ENCODE measurements around the gene SLC19A2.

- TF ChIP-seq CTCF (IDR thresholded peaks at IDR 0.05) (no peak), SMC3 (IDR thresholded peaks at IDR 0.05) (no peak), ATOH8 (CRISPR knock-in tag; IDR thresholded peaks at IDR 0.05; ENCODE audit: low read depth) (no peak), MAX (IDR thresholded peaks at IDR 0.05) (no peak), JUN (IDR thresholded peaks at IDR 0.05) (no peak), POLR2A (IDR thresholded peaks at IDR 0.05; ENCODE audit: low read length) (no peak), RAD21 (conservative IDR thresholded peaks at IDR 0.05 in 1 of 2, IDR thresholded peaks at IDR 0.05 in 1 of 2) (no peak), CEBPB (IDR thresholded peaks at IDR 0.05) (no peak), ZFP36 (IDR thresholded peaks at IDR 0.05; ENCODE audit: borderline replicate concordance, partially characterized antibody) (no peak), PBX3 (IDR thresholded peaks at IDR 0.05) (no peak), EHF (CRISPR knock-in tag; IDR thresholded peaks at IDR 0.05) (no peak), EP300 (IDR thresholded peaks at IDR 0.05) (no peak), REST (IDR thresholded peaks at IDR 0.05) (no peak)
Observed at GRCh38 chr1:169474302-169474995, 11.3 kb downstream of the SLC19A2 start.

All from A549 (cell line).